H1 (cell line): Measurements from ENCODE around the gene ZBTB48. TPM values are rescaled to one million over a fixed set of nuclear protein-coding genes. Genes with fewer than 3 reads are reported as not detected.

Source experiments
- CTCF ChIA-PET: fragments of 300-600 bp; sonication (Branson Sonifier 250); formaldehyde crosslinking; loops from one replicate; lab custom pipeline; 2021; ENCODE audit not compliant: partially characterized antibody; lab: Charles Lee
- POLR2A ChIA-PET: fragments of 300-600 bp; sonication (Branson Sonifier 250); formaldehyde crosslinking; loops from one replicate; lab custom pipeline; 2021; ENCODE audit warnings: inconsistent platforms; ENCODE audit not compliant: partially characterized antibody; lab: Charles Lee
- DNase-seq, 2 experiments: peaks; one replicate each; pipeline versions ENCODE4 v3.0.0 to v3.0.0-alpha.2; 2010 to 2022; ENCODE audit warnings: low spot score in 2 of 2, low read depth in 1 of 2, mixed read lengths in 1 of 2
- FAIRE-seq: peaks from 2 replicates; lab custom pipeline; 2011; peaks lifted over from hg19 to GRCh38; lab: Jason Lieb, UNC
- H2AFZ ChIP-seq: 2 replicates; pipeline ENCODE4 v1.8.1; 2012; ENCODE audit warnings: low read length, inconsistent platforms
- H2AK5ac ChIP-seq: 2 replicates; pipeline ENCODE4 v1.6.1; 2013; ENCODE audit warnings: low read depth, low read length
- H2BK120ac ChIP-seq: replicated peaks from 2 replicates; pipeline ENCODE3; 2013; ENCODE audit warnings: low read depth, low read length, inconsistent platforms
- H2BK12ac ChIP-seq: 2 replicates; pipeline ENCODE4 v1.6.1; 2013; ENCODE audit warnings: low read depth, low read length
- H2BK15ac ChIP-seq: 2 replicates; pipeline ENCODE4 v1.6.1; 2013; ENCODE audit warnings: low read length
- H2BK20ac ChIP-seq: 2 replicates; pipeline ENCODE4 v1.6.1; 2013; ENCODE audit warnings: low read length
- H2BK5ac ChIP-seq: 2 replicates; pipeline ENCODE4 v1.6.1; 2013; ENCODE audit warnings: low read depth, low read length
- H3K14ac ChIP-seq: 2 replicates; pipeline ENCODE4 v1.6.1; 2013; ENCODE audit warnings: inconsistent platforms; ENCODE audit not compliant: insufficient read length
- H3K18ac ChIP-seq: 2 replicates; pipeline ENCODE4 v1.6.1; 2013; ENCODE audit warnings: low read length; ENCODE audit errors: extremely low read depth
- H3K23ac ChIP-seq: 2 replicates; pipeline ENCODE4 v1.6.1; 2013; ENCODE audit warnings: inconsistent platforms; ENCODE audit not compliant: insufficient read length
- H3K23me2 ChIP-seq: 2 replicates; pipeline ENCODE4 v1.6.1; 2013; ENCODE audit warnings: low read depth, low read length
- H3K27ac ChIP-seq: 2 replicates; pipeline ENCODE4 v1.6.1; 2011; ENCODE audit warnings: low read depth, low read length, inconsistent platforms
- H3K27me3 ChIP-seq, 4 experiments: replicated peaks in 1 of 4; 1 replicate in 1 of 4; 2 replicates in 3 of 4; pipeline versions ENCODE4 v1.6.1 to v1.8.1; 2011 to 2013; ENCODE audit warnings: low read length in 3 of 4, mild to moderate bottlenecking in 3 of 4, inconsistent platforms in 2 of 4, mixed read lengths in 2 of 4, moderate library complexity in 1 of 4; ENCODE audit not compliant: control insufficient read depth in 3 of 4, insufficient read depth in 3 of 4; ENCODE audit errors: extremely low read depth in 1 of 4
- H3K36me3 ChIP-seq, 4 experiments: 2 replicates each; pipeline versions ENCODE4 v1.6.1 to v1.8.1; 2011 to 2013; ENCODE audit warnings: mild to moderate bottlenecking in 4 of 4, low read length in 3 of 4, moderate library complexity in 2 of 4, control low read depth in 1 of 4, inconsistent platforms in 1 of 4; ENCODE audit not compliant: insufficient read depth in 4 of 4, control insufficient read depth in 2 of 4
- H3K4ac ChIP-seq: replicated peaks from 2 replicates; pipeline ENCODE3; 2013; ENCODE audit warnings: low read length, low read depth, mixed read lengths, inconsistent platforms; ENCODE audit not compliant: insufficient read length
- H3K4me1 ChIP-seq, 4 experiments: replicated peaks in 1 of 4; 1 replicate in 1 of 4; 2 replicates in 3 of 4; pipeline versions ENCODE4 v1.6.1 to v1.8.1; 2011 to 2013; ENCODE audit warnings: low read length in 3 of 4, inconsistent platforms in 2 of 4, mixed read lengths in 1 of 4; ENCODE audit not compliant: insufficient read depth in 4 of 4, control insufficient read depth in 3 of 4
- H3K4me2 ChIP-seq, 2 experiments: 2 replicates each; pipeline versions ENCODE4 v1.6.1 to v1.8.1; 2011 to 2013; ENCODE audit warnings: low read depth in 2 of 2, low read length in 2 of 2, control low read depth in 1 of 2, inconsistent platforms in 1 of 2, mild to moderate bottlenecking in 1 of 2; ENCODE audit not compliant: insufficient read depth in 1 of 2
- H3K4me3 ChIP-seq, 4 experiments: fragments of 200-600, 300-600 bp in 1 of 4; sonication (generic), shearing (Covaris generic), sonication (Bioruptor Twin) in 1 of 4; 2 replicates each; pipeline versions ENCODE4 v1.5.1 to v1.8.1; 2011 to 2016; ENCODE audit warnings: low read length in 4 of 4, low read depth in 3 of 4, control low read depth in 2 of 4, inconsistent platforms in 2 of 4, mild to moderate bottlenecking in 2 of 4, mixed read lengths in 1 of 4, moderate library complexity in 1 of 4; ENCODE audit not compliant: insufficient read depth in 2 of 4; ENCODE audit errors: extremely low read depth in 1 of 4
- H3K56ac ChIP-seq: replicated peaks from 2 replicates; pipeline ENCODE3; 2013; ENCODE audit warnings: low read depth, mild to moderate bottlenecking, mixed read lengths, low read length, inconsistent platforms; ENCODE audit not compliant: insufficient read length
- H3K79me1 ChIP-seq: 2 replicates; pipeline ENCODE4 v1.6.1; 2013; ENCODE audit warnings: low read depth, low read length, control low read depth
- H3K79me2 ChIP-seq, 2 experiments: 2 replicates each; pipeline versions ENCODE4 v1.6.1 to v1.8.1; 2012 to 2013; ENCODE audit warnings: low read length in 2 of 2, mild to moderate bottlenecking in 2 of 2, inconsistent platforms in 1 of 2; ENCODE audit not compliant: insufficient read depth in 2 of 2, control insufficient read depth in 1 of 2
- H3K9ac ChIP-seq, 4 experiments: replicated peaks in 1 of 4; 1 replicate in 1 of 4; 2 replicates in 3 of 4; pipeline versions ENCODE4 v1.6.1 to v1.8.1; 2011 to 2013; ENCODE audit warnings: low read depth in 3 of 4, low read length in 3 of 4, control low read depth in 2 of 4, mild to moderate bottlenecking in 2 of 4, moderate library complexity in 2 of 4, inconsistent platforms in 1 of 4; ENCODE audit errors: extremely low read depth in 1 of 4
- H3K9me3 ChIP-seq, 2 experiments: 2 replicates each; pipeline versions ENCODE4 v1.6.1 to v1.8.1; 2012 to 2013; ENCODE audit warnings: mild to moderate bottlenecking in 2 of 2, moderate library complexity in 2 of 2, control low read depth in 1 of 2, inconsistent platforms in 1 of 2, low read depth in 1 of 2, low read length in 1 of 2, mixed read lengths in 1 of 2; ENCODE audit not compliant: insufficient read depth in 2 of 2
- H4K20me1 ChIP-seq, 2 experiments: replicated peaks in 1 of 2; 2 replicates each; pipeline versions ENCODE3 to v1.8.1; 2011 to 2013; ENCODE audit warnings: inconsistent platforms in 2 of 2, low read length in 2 of 2, mild to moderate bottlenecking in 1 of 2; ENCODE audit not compliant: insufficient read depth in 2 of 2, control insufficient read depth in 1 of 2
- H4K5ac ChIP-seq: 2 replicates; pipeline ENCODE4 v1.6.1; 2013; ENCODE audit warnings: low read length, low read depth, mixed read lengths, inconsistent platforms; ENCODE audit not compliant: insufficient read length
- H4K8ac ChIP-seq: 2 replicates; pipeline ENCODE4 v1.8.0; 2013; ENCODE audit warnings: mild to moderate bottlenecking, moderate library complexity, low read length, inconsistent platforms; ENCODE audit not compliant: insufficient read depth; ENCODE audit errors: extremely low read depth
- H4K91ac ChIP-seq: replicated peaks from 2 replicates; pipeline ENCODE3; 2013; ENCODE audit warnings: low read length, mixed read lengths, inconsistent platforms; ENCODE audit not compliant: insufficient read length
- ATF3 ChIP-seq: IDR thresholded peaks from 2 replicates; pipeline ENCODE4 v1.6.1; 2011; ENCODE audit warnings: low read depth, mild to moderate bottlenecking, low read length; ENCODE audit not compliant: insufficient read depth
- KDM4A ChIP-seq: IDR thresholded peaks from one replicate; pipeline ENCODE4 v1.7.1; 2012; ENCODE audit warnings: low read depth, mild to moderate bottlenecking, moderate library complexity, low read length, inconsistent platforms; ENCODE audit not compliant: severe bottlenecking
- RBBP5 ChIP-seq: IDR thresholded peaks from 2 replicates; pipeline ENCODE4 v1.7.1; 2012; ENCODE audit warnings: low read depth, mild to moderate bottlenecking, inconsistent platforms, low read length, moderate library complexity, borderline replicate concordance
- RXRA ChIP-seq: IDR thresholded peaks from 2 replicates; pipeline ENCODE4 v1.6.1; 2011; ENCODE audit warnings: low read depth, mild to moderate bottlenecking, low read length, moderate library complexity; ENCODE audit not compliant: insufficient read depth
- YY1 ChIP-seq: IDR thresholded peaks from 2 replicates; pipeline ENCODE4 v1.6.1; 2011; ENCODE audit warnings: low read depth, mild to moderate bottlenecking, low read length
- WGBS, 2 experiments: shearing (Covaris generic) in 1 of 2; methylation state at CpG; one replicate each; pipeline versions ENCODE4 v1.1.6 to v1.1.7; 2013 to 2015; ENCODE audit warnings: low lambda C conversion rate in 2 of 2, mixed read lengths in 2 of 2, inconsistent platforms in 1 of 2, low coverage in 1 of 2, missing lambda C conversion rate in 1 of 2; ENCODE audit not compliant: insufficient replicate concordance in 2 of 2, insufficient coverage in 1 of 2, insufficient read length in 1 of 2; ENCODE audit errors: extremely low coverage in 1 of 2, missing lambda C conversion rate in 1 of 2; 5-methylcytosine and 5-hydroxymethylcytosine counted together
- polyA plus RNA-seq, 7 experiments: library from polyadenylated mRNA; depleted of rRNA in 3 of 7; stranded (reverse) in 5 of 7; unstranded in 2 of 7; fragments of >200 nt in 5 of 7; fragments of 200-250 nt in 2 of 7; gene quantifications; 1 replicate in 5 of 7; 2 replicates in 1 of 7; 4 replicates in 1 of 7; pipeline versions ENCODE4 v1.2.1 to v1.2.3, GENCODE V29; 2011 to 2013; ENCODE audit warnings: missing spikeins in 2 of 7, mixed read lengths in 2 of 7
- total RNA-seq: library from RNA; stranded (reverse); fragmentation: NEBNext Ultra II Directional; extraction: Animal tissue kit (Norgen Biotek cat#: 25700); gene quantifications from 2 replicates; pipeline ENCODE4 v1.2.1, GENCODE V29; 2021

The ZBTB48 gene
- total and polyA plus RNA-seq, 2 of the 8 experiments (the other 6 are each of a cell fraction or from before 2014, with no cell fraction given), result 28.2 to 28.8 TPM

GRCh38 chr1:6631058-6631457, 51.3 kb downstream of the ZBTB48 start:
- Histone ChIP-seq H3K36me3 (peaks cover 5 to 29% (median 14%) of the 10 kb centered on the region in 4 experiments), H3K4me1 (no peaks in the 10 kb centered on the region), H3K23me2 (no peaks in the 10 kb centered on the region), H3K27me3 (no peaks in the 10 kb centered on the region), H3K4me2 (no peak overlapping the region), H4K91ac (no peak overlapping the region), H4K5ac (no peak overlapping the region), H2BK20ac (no peak overlapping the region), H2AFZ (no peak overlapping the region), H3K4me3 (no peak overlapping the region), H3K4ac (no peak overlapping the region), H3K56ac (no peak overlapping the region), H3K9ac (no peak overlapping the region), H3K9me3 (no peaks in the 10 kb centered on the region), H3K18ac (no peak overlapping the region), H2AK5ac (no peak overlapping the region), H3K79me1 (peaks cover 2% of the 10 kb centered on the region; the same call in 1 of the 2 replicates), H3K23ac (no peak overlapping the region), H2BK120ac (no peak overlapping the region), H3K79me2 (peaks cover 0 to 6% of the 10 kb centered on the region in 2 experiments; a peak in 2 of 4 replicates), H3K27ac (no peak overlapping the region), H4K20me1 (peaks cover 5 to 11% of the 10 kb centered on the region in 2 experiments), H2BK5ac (no peak overlapping the region), H2BK15ac (no peak overlapping the region), H3K14ac (no peak overlapping the region), H2BK12ac (no peak overlapping the region), H4K8ac (no peak overlapping the region)
- ChIA-PET POLR2A (no interaction called here), CTCF (interaction anchor here (3.0 kb wide), 1 partner anchor 29 kb away, joined by 5 read pairs; the partner anchor contains the start of gene KLHL21)
- FAIRE-seq (no peak), DNase-seq (no peak)
- no peak for TF ChIP-seq KDM4A
- no peak for TF ChIP-seq ATF3
- TF ChIP-seq RXRA, result no peak
- TF ChIP-seq YY1, result no peak
- TF ChIP-seq RBBP5, result no peak
- WGBS, 2 experiments, result 98% methylated on average over 8 of the region's 8 CpGs; no CpG with 5 or more reads in 1 of the 2 experiments
